Smooth muscle cell (in vitro differentiated cells): ENCODE data around the gene TEX101. TPM values are rescaled to one million over a fixed set of nuclear protein-coding genes. Genes with fewer than 3 reads are reported as not detected.

ENCODE experiments used
- DNase-seq: peaks from one replicate; lab custom pipeline; 2025; ENCODE audit not compliant: unreplicated experiment; lab: John Stamatoyannopoulos, UW
- H2AFZ ChIP-seq: fragments of 200-600 bp; sonication (generic); 2 replicates; pipeline ENCODE4 v1.6.0; 2016; ENCODE audit warnings: antibody characterized with exemption, low read depth, mild to moderate bottlenecking
- H3F3A ChIP-seq: fragments of 200-600 bp; sonication (generic); 2 replicates; pipeline ENCODE4 v1.6.0; 2017; ENCODE audit warnings: antibody characterized with exemption, low read depth
- H3K27ac ChIP-seq: fragments of 200-600 bp; sonication (generic); 2 replicates; pipeline ENCODE4 v1.5.1; 2016; ENCODE audit warnings: low read depth, mild to moderate bottlenecking
- H3K27me3 ChIP-seq: fragments of 200-600 bp; sonication (generic); 2 replicates; pipeline ENCODE4 v1.6.1; 2016; ENCODE audit warnings: low read depth, mild to moderate bottlenecking
- H3K36me3 ChIP-seq: fragments of 200-600 bp; sonication (generic); 2 replicates; pipeline ENCODE4 v1.5.1; 2016; ENCODE audit warnings: low read depth
- H3K4me1 ChIP-seq: fragments of 200-600 bp; sonication (generic); 2 replicates; pipeline ENCODE4 v1.5.1; 2016; ENCODE audit warnings: low read depth
- H3K4me2 ChIP-seq: fragments of 200-600 bp; sonication (generic); 2 replicates; pipeline ENCODE4 v1.6.0; 2016; ENCODE audit warnings: mild to moderate bottlenecking
- H3K4me3 ChIP-seq: fragments of 200-600 bp; sonication (generic); 2 replicates; pipeline ENCODE4 v1.5.1; 2016; ENCODE audit warnings: mild to moderate bottlenecking
- H3K79me2 ChIP-seq: fragments of 200-600 bp; sonication (generic); 2 replicates; pipeline ENCODE4 v1.6.0; 2016; ENCODE audit warnings: low read depth, mild to moderate bottlenecking
- H3K9ac ChIP-seq: fragments of 200-600 bp; sonication (generic); 2 replicates; pipeline ENCODE4 v1.6.0; 2016; ENCODE audit warnings: low read depth
- H3K9me3 ChIP-seq: fragments of 200-600 bp; sonication (generic); replicated peaks from 2 replicates; pipeline ENCODE4 v1.5.1; 2016; ENCODE audit warnings: low read depth
- H4K20me1 ChIP-seq: fragments of 200-600 bp; sonication (generic); 2 replicates; pipeline ENCODE4 v1.6.0; 2016; ENCODE audit warnings: low read depth
- WGBS: methylation state at CpG from one replicate; pipeline ENCODE4 v1.1.7; 2016; ENCODE audit warnings: low lambda C conversion rate; 5-methylcytosine and 5-hydroxymethylcytosine counted together
- polyA plus RNA-seq: library from polyadenylated mRNA; unstranded; fragments of >200 nt; fragmentation: Nextera tagmentation; extraction: Ambion mirVana; gene quantifications from 2 replicates; pipeline ENCODE4 v1.2.1, GENCODE V29; 2016
- total RNA-seq: library from RNA; depleted of rRNA; stranded (reverse); fragments of >200 nt; gene quantifications from 2 replicates; pipeline ENCODE4 v1.2.3, GENCODE V29; 2014
- TF ChIP-seq, protein P1 (sequence below): fragments of 200-600 bp; sonication (generic); IDR thresholded peaks from 2 replicates; pipeline ENCODE4 v1.5.1; 2017; ENCODE audit warnings: borderline replicate concordance, mild to moderate bottlenecking, antibody characterized with exemption; ENCODE audit not compliant: insufficient read depth, poor library complexity, severe bottlenecking

TEX101 gene
- total and polyA plus RNA-seq, 2 experiments from 2014 or later, result not detected

DNA sequence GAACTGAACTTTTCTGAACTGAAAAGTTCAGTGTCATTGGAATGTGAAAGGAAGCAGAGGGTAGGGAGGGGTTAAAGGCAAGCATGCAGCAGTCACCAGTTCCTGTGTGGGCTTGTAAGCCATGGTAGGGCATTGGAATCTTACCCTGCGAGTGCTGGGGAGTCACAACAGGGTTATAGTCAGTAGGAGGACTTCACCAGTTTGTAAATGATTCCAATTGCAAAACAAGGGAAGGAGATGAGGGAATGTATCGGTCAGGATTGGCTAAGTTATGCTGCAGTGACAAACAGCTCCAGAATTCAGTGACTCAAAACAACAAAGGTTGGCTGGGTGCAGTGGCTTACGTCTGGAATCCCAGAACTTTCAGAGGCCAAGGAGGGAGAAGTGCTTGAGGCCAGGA lies 37.9 kb downstream of the TEX101 start:
- Histone ChIP-seq H3K79me2 (no peaks in the 10 kb centered on the region), H2AFZ (no peak overlapping the region), H3K27ac (no peak overlapping the region), H3K4me2 (no peak overlapping the region), H3K9me3 (no peaks in the 10 kb centered on the region), H3K27me3 (no peaks in the 10 kb centered on the region), H3K4me3 (no peak overlapping the region), H4K20me1 (no peaks in the 10 kb centered on the region), H3K9ac (no peak overlapping the region), H3K36me3 (no peaks in the 10 kb centered on the region), H3K4me1 (no peaks in the 10 kb centered on the region), H3F3A (no peaks in the 10 kb centered on the region)
- TF ChIP-seq, protein P1, sequence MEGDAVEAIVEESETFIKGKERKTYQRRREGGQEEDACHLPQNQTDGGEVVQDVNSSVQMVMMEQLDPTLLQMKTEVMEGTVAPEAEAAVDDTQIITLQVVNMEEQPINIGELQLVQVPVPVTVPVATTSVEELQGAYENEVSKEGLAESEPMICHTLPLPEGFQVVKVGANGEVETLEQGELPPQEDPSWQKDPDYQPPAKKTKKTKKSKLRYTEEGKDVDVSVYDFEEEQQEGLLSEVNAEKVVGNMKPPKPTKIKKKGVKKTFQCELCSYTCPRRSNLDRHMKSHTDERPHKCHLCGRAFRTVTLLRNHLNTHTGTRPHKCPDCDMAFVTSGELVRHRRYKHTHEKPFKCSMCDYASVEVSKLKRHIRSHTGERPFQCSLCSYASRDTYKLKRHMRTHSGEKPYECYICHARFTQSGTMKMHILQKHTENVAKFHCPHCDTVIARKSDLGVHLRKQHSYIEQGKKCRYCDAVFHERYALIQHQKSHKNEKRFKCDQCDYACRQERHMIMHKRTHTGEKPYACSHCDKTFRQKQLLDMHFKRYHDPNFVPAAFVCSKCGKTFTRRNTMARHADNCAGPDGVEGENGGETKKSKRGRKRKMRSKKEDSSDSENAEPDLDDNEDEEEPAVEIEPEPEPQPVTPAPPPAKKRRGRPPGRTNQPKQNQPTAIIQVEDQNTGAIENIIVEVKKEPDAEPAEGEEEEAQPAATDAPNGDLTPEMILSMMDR, result no peak
- WGBS, result 55% methylated on average over 3 of the region's 3 CpGs
- no peak for DNase-seq

DNA sequence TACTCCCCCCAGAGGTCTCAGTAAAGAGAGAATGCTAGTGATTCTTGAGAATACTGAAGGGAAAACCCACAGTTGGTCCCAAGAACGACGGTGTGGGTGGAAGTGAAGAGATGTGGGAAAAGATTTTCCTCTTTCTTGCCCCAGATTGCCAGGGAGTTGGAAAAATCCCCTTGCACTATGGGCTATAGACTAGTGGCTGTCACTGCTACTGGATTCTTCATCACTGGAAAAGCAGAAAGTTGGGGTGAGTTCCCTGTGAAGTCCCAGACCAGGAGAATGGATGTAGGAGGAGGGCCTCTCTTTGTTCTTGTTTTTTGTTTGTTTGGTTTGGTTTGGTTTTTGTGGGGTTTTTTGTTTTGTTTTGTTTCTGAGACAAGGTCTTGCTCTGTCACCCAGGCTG lies 39.3 kb downstream of the TEX101 start:
- Histone ChIP-seq H3K9me3 (no peaks in the 10 kb centered on the region), H3K4me2 (no peak overlapping the region), H3K27me3 (no peaks in the 10 kb centered on the region), H4K20me1 (no peaks in the 10 kb centered on the region), H3K9ac (no peak overlapping the region), H3K79me2 (no peaks in the 10 kb centered on the region), H3K36me3 (no peaks in the 10 kb centered on the region), H3K27ac (no peak overlapping the region), H3K4me1 (no peaks in the 10 kb centered on the region), H2AFZ (no peak overlapping the region), H3F3A (no peaks in the 10 kb centered on the region), H3K4me3 (no peak overlapping the region)
- DNase-seq, result no peak
- WGBS, result 92% methylated on average over 2 of the region's 2 CpGs
- TF ChIP-seq, protein P1, result no peak

DNA sequence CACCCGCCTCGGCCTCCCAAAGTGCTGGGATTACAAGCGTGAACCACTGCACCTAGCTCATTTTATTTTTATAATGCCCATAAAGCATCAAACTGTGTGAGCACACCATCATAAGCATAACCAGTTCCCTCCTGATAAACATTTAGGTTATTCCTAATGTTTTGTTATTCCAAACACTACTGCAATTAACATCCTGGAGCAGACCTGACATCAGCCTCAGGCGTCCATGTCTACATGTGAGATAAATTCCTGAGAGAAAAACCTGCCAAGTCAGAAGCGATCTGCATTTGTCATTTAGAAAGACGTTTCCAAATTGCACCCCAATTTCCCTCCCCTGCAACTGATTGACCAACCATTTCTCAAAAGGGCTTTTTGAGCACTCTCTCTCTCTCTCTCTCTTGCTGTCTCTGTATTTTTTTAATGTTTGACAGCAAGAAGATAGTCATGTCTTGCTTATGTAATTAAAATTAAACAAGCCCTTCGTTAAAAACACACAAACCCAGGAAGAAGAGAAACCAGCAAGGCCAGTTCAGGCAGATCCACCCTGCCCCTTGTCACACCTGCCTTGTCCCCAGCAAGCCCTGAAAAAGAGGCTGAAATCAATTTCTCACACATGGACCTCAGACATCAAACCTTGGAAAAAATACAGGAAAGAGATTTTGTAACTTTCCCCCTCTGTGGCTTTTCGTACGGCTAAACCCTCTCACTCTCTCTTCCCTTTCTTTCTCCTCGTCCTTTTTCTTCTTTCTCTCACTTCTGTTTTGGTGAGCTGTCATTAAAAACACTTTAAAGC lies 40.8 kb downstream of the TEX101 start:
- H2AFZ ChIP-seq, result no peak overlapping the region
- H3K27me3 ChIP-seq, result no peaks in the 10 kb centered on the region
- 72% methylated on average over 10 of the region's 10 CpGs for WGBS
- no peak for DNase-seq
- TF ChIP-seq, protein P1, result no peak
- H3K9ac ChIP-seq, result no peak overlapping the region
- H3K9me3 ChIP-seq, result no peaks in the 10 kb centered on the region
- H3K4me3 ChIP-seq, result no peak overlapping the region
- H3K27ac ChIP-seq, result peak overlapping the region; percentile 24
- H4K20me1 ChIP-seq, result no peaks in the 10 kb centered on the region
- H3K4me2 ChIP-seq, result no peak overlapping the region
- H3F3A ChIP-seq, result no peaks in the 10 kb centered on the region
- H3K4me1 ChIP-seq, result no peaks in the 10 kb centered on the region
- no peaks in the 10 kb centered on the region for H3K79me2 ChIP-seq
- H3K36me3 ChIP-seq, result no peaks in the 10 kb centered on the region

DNA sequence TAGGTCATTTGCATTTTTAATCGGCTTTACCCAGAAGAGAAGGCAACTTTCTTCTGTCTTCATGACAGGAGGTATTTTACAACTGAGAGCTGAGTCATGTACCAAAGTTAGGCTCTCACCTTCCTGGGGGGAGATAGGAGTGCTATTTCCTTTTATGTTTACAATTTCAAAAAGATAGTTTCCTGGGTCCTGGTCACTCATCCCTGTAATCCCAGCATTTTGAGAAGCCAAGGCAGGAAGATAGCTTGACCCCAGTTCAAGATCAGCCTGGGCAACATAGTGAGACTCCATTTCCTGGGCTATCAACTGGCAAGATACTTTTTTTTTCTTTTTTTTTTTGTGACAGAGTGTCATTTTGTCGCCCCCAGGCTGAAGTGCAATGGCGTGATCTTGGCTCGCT lies 43.1 kb downstream of the TEX101 start:
- H4K20me1 ChIP-seq, result no peaks in the 10 kb centered on the region
- H3K9ac ChIP-seq, result no peak overlapping the region
- no peak for DNase-seq
- no peaks in the 10 kb centered on the region for H3K27me3 ChIP-seq
- TF ChIP-seq, protein P1, result no peak
- H2AFZ ChIP-seq, result no peak overlapping the region
- no peaks in the 10 kb centered on the region for H3K9me3 ChIP-seq
- no peaks in the 10 kb centered on the region for H3F3A ChIP-seq
- no peaks in the 10 kb centered on the region for H3K79me2 ChIP-seq
- no peaks in the 10 kb centered on the region for H3K36me3 ChIP-seq
- no peak overlapping the region for H3K27ac ChIP-seq
- H3K4me3 ChIP-seq, result no peak overlapping the region
- 63% methylated on average over 4 of the region's 4 CpGs for WGBS
- no peak overlapping the region for H3K4me2 ChIP-seq
- peaks cover 2% of the 10 kb centered on the region for H3K4me1 ChIP-seq
